ENCODE results near the gene LRRC75A.

The LRRC75A gene

GRCh38 chr17:16504984-16505383 lies 13.0 kb upstream of the LRRC75A start:
- H3K4ac ChIP-seq (ENCODE audit: low read depth, low read length), result no peak overlapping the region
- H2AK5ac ChIP-seq (ENCODE audit: low read length), result no peak overlapping the region
- no peaks in the 10 kb centered on the region for H3K27me3 ChIP-seq (ENCODE audit: insufficient read depth, low read length)
- no peak overlapping the region for H3K18ac ChIP-seq (ENCODE audit: low read length)
- no peak overlapping the region for H2BK12ac ChIP-seq (ENCODE audit: low read length)
- H3K14ac ChIP-seq (ENCODE audit: low read length), result no peak overlapping the region
- H3K27ac ChIP-seq (ENCODE audit: low read depth, low read length), result no peak overlapping the region
- H2AFZ ChIP-seq (ENCODE audit: insufficient read depth, low read length, poor library complexity), result no peak overlapping the region
- no peak overlapping the region for H3K4me2 ChIP-seq (ENCODE audit: low read length)
- no peaks in the 10 kb centered on the region for H3K4me1 ChIP-seq (ENCODE audit: control insufficient read depth in 1 of 2, insufficient read depth in 2 of 2, low read length in 2 of 2)
- no peak overlapping the region for H2BK120ac ChIP-seq (ENCODE audit: insufficient read depth, low read length, poor library complexity)
- H3K36me3 ChIP-seq (ENCODE audit: control insufficient read depth in 1 of 2, insufficient read depth in 2 of 2, low read length in 2 of 2), result no peaks in the 10 kb centered on the region
- no peaks in the 10 kb centered on the region for H3K79me1 ChIP-seq (ENCODE audit: low read length)
- H4K12ac ChIP-seq (ENCODE audit: low read depth, low read length), result no peak overlapping the region
- H3K9ac ChIP-seq (ENCODE audit: low read length), result no peak overlapping the region
- no peak overlapping the region for H2BK5ac ChIP-seq (ENCODE audit: low read depth, low read length, poor library complexity)
- no peak overlapping the region for H3K4me3 ChIP-seq (ENCODE audit: low read depth, low read length)
- H4K8ac ChIP-seq (ENCODE audit: low read depth, low read length), result no peak overlapping the region
- no peaks in the 10 kb centered on the region for H3K79me2 ChIP-seq (ENCODE audit: control insufficient read depth, insufficient read depth, low read length, poor library complexity)
- no peak overlapping the region for H3K23ac ChIP-seq (ENCODE audit: low read length)
- H3K9me3 ChIP-seq (ENCODE audit: insufficient read depth, low read depth, low read length), result no peaks in the 10 kb centered on the region
- peak in 1 of 2 donors; percentile 14 for DNase-seq
- WGBS (ENCODE audit: extremely low coverage, insufficient coverage, insufficient read length), result 100% methylated on average over 1 of the region's 3 CpGs
- no peak overlapping the region for H4K91ac ChIP-seq (ENCODE audit: low read depth, low read length)

- no peak overlapping the region for H3K4ac ChIP-seq (ENCODE audit: low read depth, low read length)
- no peaks in the 10 kb centered on the region for H3K4me1 ChIP-seq (ENCODE audit: control insufficient read depth in 1 of 2, insufficient read depth in 2 of 2, low read length in 2 of 2)
- no peak overlapping the region for H2BK120ac ChIP-seq (ENCODE audit: insufficient read depth, low read length, poor library complexity)
- no peak overlapping the region for H2AFZ ChIP-seq (ENCODE audit: insufficient read depth, low read length, poor library complexity)
- no peak overlapping the region for H3K27ac ChIP-seq (ENCODE audit: low read depth, low read length)
- H4K91ac ChIP-seq (ENCODE audit: low read depth, low read length), result no peak overlapping the region
- H3K4me2 ChIP-seq (ENCODE audit: low read length), result no peak overlapping the region
- H3K79me1 ChIP-seq (ENCODE audit: low read length), result no peaks in the 10 kb centered on the region
- H3K36me3 ChIP-seq (ENCODE audit: control insufficient read depth in 1 of 2, insufficient read depth in 2 of 2, low read length in 2 of 2), result no peaks in the 10 kb centered on the region
- no peak overlapping the region for H3K14ac ChIP-seq (ENCODE audit: low read length)
- no peak overlapping the region for H3K18ac ChIP-seq (ENCODE audit: low read length)
- H2BK12ac ChIP-seq (ENCODE audit: low read length), result no peak overlapping the region
- H3K79me2 ChIP-seq (ENCODE audit: control insufficient read depth, insufficient read depth, low read length, poor library complexity), result no peaks in the 10 kb centered on the region
- no peak overlapping the region for H2AK5ac ChIP-seq (ENCODE audit: low read length)
- H3K23ac ChIP-seq (ENCODE audit: low read length), result no peak overlapping the region
- H4K8ac ChIP-seq (ENCODE audit: low read depth, low read length), result no peak overlapping the region
- no peak for DNase-seq
- no peak overlapping the region for H3K4me3 ChIP-seq (ENCODE audit: low read depth, low read length)
- no peaks in the 10 kb centered on the region for H3K9me3 ChIP-seq (ENCODE audit: insufficient read depth, low read depth, low read length)
- H3K27me3 ChIP-seq (ENCODE audit: insufficient read depth, low read length), result peaks cover 5% of the 10 kb centered on the region
- WGBS (ENCODE audit: extremely low coverage, insufficient coverage, insufficient read length), result no CpG with 5 or more reads among the region's 12 CpGs
- H4K12ac ChIP-seq (ENCODE audit: low read depth, low read length), result no peak overlapping the region
- H3K9ac ChIP-seq (ENCODE audit: low read length), result no peak overlapping the region
- H2BK5ac ChIP-seq (ENCODE audit: low read depth, low read length, poor library complexity), result no peak overlapping the region
These were observed 5.0 kb upstream of the LRRC75A start for GRCh38 chr17:16496820-16497489.

GRCh38 chr17:16495980-16496819 lies 4.2 kb upstream of the LRRC75A start:
- no peak overlapping the region for H3K4ac ChIP-seq (ENCODE audit: low read depth, low read length)
- H4K12ac ChIP-seq (ENCODE audit: low read depth, low read length), result no peak overlapping the region
- H4K91ac ChIP-seq (ENCODE audit: low read depth, low read length), result no peak overlapping the region
- H2BK5ac ChIP-seq (ENCODE audit: low read depth, low read length, poor library complexity), result no peak overlapping the region
- no peak overlapping the region for H2BK12ac ChIP-seq (ENCODE audit: low read length)
- H2BK120ac ChIP-seq (ENCODE audit: insufficient read depth, low read length, poor library complexity), result no peak overlapping the region
- H3K23ac ChIP-seq (ENCODE audit: low read length), result no peak overlapping the region
- peaks cover 12% of the 10 kb centered on the region for H3K27me3 ChIP-seq (ENCODE audit: insufficient read depth, low read length)
- H3K9me3 ChIP-seq (ENCODE audit: insufficient read depth, low read depth, low read length), result no peaks in the 10 kb centered on the region
- H3K36me3 ChIP-seq (ENCODE audit: control insufficient read depth in 1 of 2, insufficient read depth in 2 of 2, low read length in 2 of 2), result no peaks in the 10 kb centered on the region
- H3K14ac ChIP-seq (ENCODE audit: low read length), result no peak overlapping the region
- H3K79me1 ChIP-seq (ENCODE audit: low read length), result no peaks in the 10 kb centered on the region
- H3K9ac ChIP-seq (ENCODE audit: low read length), result no peak overlapping the region
- no peaks in the 10 kb centered on the region for H3K79me2 ChIP-seq (ENCODE audit: control insufficient read depth, insufficient read depth, low read length, poor library complexity)
- peaks cover 0 to 6% of the 10 kb centered on the region in 2 experiments for H3K4me1 ChIP-seq (ENCODE audit: control insufficient read depth in 1 of 2, insufficient read depth in 2 of 2, low read length in 2 of 2)
- no peak overlapping the region for H3K18ac ChIP-seq (ENCODE audit: low read length)
- no peak overlapping the region for H3K4me3 ChIP-seq (ENCODE audit: low read depth, low read length)
- H3K27ac ChIP-seq (ENCODE audit: low read depth, low read length), result no peak overlapping the region
- H2AFZ ChIP-seq (ENCODE audit: insufficient read depth, low read length, poor library complexity), result no peak overlapping the region
- H4K8ac ChIP-seq (ENCODE audit: low read depth, low read length), result no peak overlapping the region
- no peak overlapping the region for H2AK5ac ChIP-seq (ENCODE audit: low read length)
- H3K4me2 ChIP-seq (ENCODE audit: low read length), result no peak overlapping the region
- DNase-seq, result no peak
- no CpG with 5 or more reads among the region's 12 CpGs for WGBS (ENCODE audit: extremely low coverage, insufficient coverage, insufficient read length)

GRCh38 chr17:16495561-16495960 lies 3.6 kb upstream of the LRRC75A start:
- no peaks in the 10 kb centered on the region for H3K36me3 ChIP-seq (ENCODE audit: control insufficient read depth in 1 of 2, insufficient read depth in 2 of 2, low read length in 2 of 2)
- H3K4me2 ChIP-seq (ENCODE audit: low read length), result no peak overlapping the region
- no peaks in the 10 kb centered on the region for H3K79me1 ChIP-seq (ENCODE audit: low read length)
- H3K4me3 ChIP-seq (ENCODE audit: low read depth, low read length), result no peak overlapping the region
- peaks cover 18% of the 10 kb centered on the region for H3K27me3 ChIP-seq (ENCODE audit: insufficient read depth, low read length)
- no peak for DNase-seq
- H3K9ac ChIP-seq (ENCODE audit: low read length), result no peak overlapping the region
- H4K91ac ChIP-seq (ENCODE audit: low read depth, low read length), result no peak overlapping the region
- no CpG with 5 or more reads among the region's 4 CpGs for WGBS (ENCODE audit: extremely low coverage, insufficient coverage, insufficient read length)
- H3K79me2 ChIP-seq (ENCODE audit: control insufficient read depth, insufficient read depth, low read length, poor library complexity), result no peaks in the 10 kb centered on the region
- H3K23ac ChIP-seq (ENCODE audit: low read length), result no peak overlapping the region
- H3K14ac ChIP-seq (ENCODE audit: low read length), result no peak overlapping the region
- H2BK120ac ChIP-seq (ENCODE audit: insufficient read depth, low read length, poor library complexity), result no peak overlapping the region
- H4K12ac ChIP-seq (ENCODE audit: low read depth, low read length), result no peak overlapping the region
- H3K27ac ChIP-seq (ENCODE audit: low read depth, low read length), result no peak overlapping the region
- H4K8ac ChIP-seq (ENCODE audit: low read depth, low read length), result no peak overlapping the region
- no peak overlapping the region for H3K18ac ChIP-seq (ENCODE audit: low read length)
- peaks cover 0 to 7% of the 10 kb centered on the region in 2 experiments for H3K4me1 ChIP-seq (ENCODE audit: control insufficient read depth in 1 of 2, insufficient read depth in 2 of 2, low read length in 2 of 2)
- no peak overlapping the region for H3K4ac ChIP-seq (ENCODE audit: low read depth, low read length)
- H3K9me3 ChIP-seq (ENCODE audit: insufficient read depth, low read depth, low read length), result no peaks in the 10 kb centered on the region
- no peak overlapping the region for H2BK5ac ChIP-seq (ENCODE audit: low read depth, low read length, poor library complexity)
- no peak overlapping the region for H2AFZ ChIP-seq (ENCODE audit: insufficient read depth, low read length, poor library complexity)
- H2AK5ac ChIP-seq (ENCODE audit: low read length), result no peak overlapping the region
- H2BK12ac ChIP-seq (ENCODE audit: low read length), result no peak overlapping the region

All from trophoblast cell (in vitro differentiated cells and primary cell).